ENCODE measurements around the gene CLCN7. TPM values are rescaled to one million over a fixed set of nuclear protein-coding genes. Genes with fewer than 3 reads are reported as not detected.

The CLCN7 gene
- total RNA-seq, 1 donor from 2014 or later: 99.1 TPM

- Mint-ChIP-seq H3K27me3 (ENCODE audit: unreplicated experiment) (peaks cover 8% of the 10 kb centered on the region), H3K9me3 (ENCODE audit: unreplicated experiment) (no peaks in the 10 kb centered on the region), H3K36me3 (ENCODE audit: low read depth, unreplicated experiment) (peaks cover 9% of the 10 kb centered on the region), H3K4me3 (ENCODE audit: unreplicated experiment) (no peak overlapping the region), H3K4me1 (ENCODE audit: unreplicated experiment) (no peaks in the 10 kb centered on the region), H3K27ac (ENCODE audit: unreplicated experiment) (no peak overlapping the region)
- no peak for TF ChIP-seq CTCF (IDR thresholded peaks at IDR 0.05; ENCODE audit: unreplicated experiment)
- no peak for DNase-seq (ENCODE audit: low spot score)
Observed at GRCh38 chr16:1448536-1449116, 26.2 kb downstream of the CLCN7 start.

DNA sequence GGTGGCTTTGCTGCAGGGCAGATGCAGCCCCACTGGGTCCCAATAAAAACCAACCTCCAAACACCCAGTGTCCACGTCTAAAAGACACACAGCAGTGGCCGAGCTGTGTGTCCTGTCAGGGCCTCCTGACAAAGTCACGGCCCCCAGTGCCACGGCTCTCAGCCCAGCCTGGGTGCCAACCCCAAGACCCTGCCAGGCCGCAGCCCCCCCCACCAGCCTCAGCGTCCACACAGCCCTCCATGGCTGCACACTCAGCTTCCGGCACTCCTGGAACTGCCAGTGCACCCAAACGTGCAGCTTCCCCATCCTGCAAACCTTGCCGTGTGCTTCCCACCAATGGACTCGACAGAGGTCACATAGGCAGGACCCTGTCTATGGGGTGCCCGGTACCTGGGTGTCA lies 26.9 kb downstream of the CLCN7 start:
- Mint-ChIP-seq H3K27ac (ENCODE audit: unreplicated experiment) (no peak overlapping the region), H3K27me3 (ENCODE audit: unreplicated experiment) (peaks cover 8% of the 10 kb centered on the region), H3K4me3 (ENCODE audit: unreplicated experiment) (no peak overlapping the region), H3K36me3 (ENCODE audit: low read depth, unreplicated experiment) (peaks cover 9% of the 10 kb centered on the region), H3K4me1 (ENCODE audit: unreplicated experiment) (no peaks in the 10 kb centered on the region), H3K9me3 (ENCODE audit: unreplicated experiment) (no peaks in the 10 kb centered on the region)
- DNase-seq (ENCODE audit: low spot score): no peak
- no peak for TF ChIP-seq CTCF (IDR thresholded peaks at IDR 0.05; ENCODE audit: unreplicated experiment)

- Mint-ChIP-seq H3K27me3 (ENCODE audit: unreplicated experiment) (peaks cover 8% of the 10 kb centered on the region), H3K27ac (ENCODE audit: unreplicated experiment) (no peak overlapping the region), H3K4me3 (ENCODE audit: unreplicated experiment) (no peak overlapping the region), H3K9me3 (ENCODE audit: unreplicated experiment) (no peaks in the 10 kb centered on the region), H3K4me1 (ENCODE audit: unreplicated experiment) (no peaks in the 10 kb centered on the region), H3K36me3 (ENCODE audit: low read depth, unreplicated experiment) (peaks cover 3% of the 10 kb centered on the region)
- no peak for TF ChIP-seq CTCF (IDR thresholded peaks at IDR 0.05; ENCODE audit: unreplicated experiment)
- DNase-seq (ENCODE audit: low spot score): no peak
Observed at GRCh38 chr16:1446296-1447080, 28.3 kb downstream of the CLCN7 start.

DNA sequence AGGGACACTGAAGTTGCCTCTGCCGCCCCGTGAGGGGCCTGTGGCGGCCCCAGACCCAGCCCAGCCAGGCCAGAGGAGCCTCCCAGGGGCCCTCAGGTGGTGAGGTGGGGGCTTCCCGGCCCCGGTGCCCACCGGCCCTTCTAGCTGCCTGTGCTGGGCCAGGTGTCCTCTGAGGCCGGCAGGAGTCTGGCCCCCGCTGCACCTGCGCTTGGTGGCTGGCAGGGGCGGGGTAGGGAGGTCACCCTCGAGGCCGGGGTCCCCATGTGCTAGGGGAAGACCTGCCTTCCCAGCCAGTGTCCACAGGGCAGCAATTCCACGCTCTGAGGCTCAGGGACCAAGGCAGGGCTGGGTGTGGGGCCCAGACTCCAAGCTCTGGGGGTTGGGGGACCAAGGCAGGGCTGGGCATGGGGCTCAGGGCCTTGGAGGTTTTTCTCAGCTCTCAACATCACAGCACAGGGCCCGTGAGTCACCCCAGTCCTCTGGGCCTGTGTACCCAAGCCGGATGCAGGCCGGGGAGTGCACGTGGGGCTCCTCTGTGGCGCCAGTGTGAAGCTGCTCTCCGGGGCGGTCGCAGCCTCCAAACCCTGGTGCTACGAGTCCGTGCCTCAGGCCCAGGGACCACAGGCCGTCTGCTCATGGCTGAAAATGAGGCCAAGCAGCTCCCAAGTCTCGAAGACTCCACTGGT lies 29.2 kb downstream of the CLCN7 start:
- no peak for TF ChIP-seq CTCF (IDR thresholded peaks at IDR 0.05; ENCODE audit: unreplicated experiment)
- Mint-ChIP-seq H3K9me3 (ENCODE audit: unreplicated experiment) (no peaks in the 10 kb centered on the region), H3K27ac (ENCODE audit: unreplicated experiment) (no peak overlapping the region), H3K36me3 (ENCODE audit: low read depth, unreplicated experiment) (no peaks in the 10 kb centered on the region), H3K4me1 (ENCODE audit: unreplicated experiment) (no peaks in the 10 kb centered on the region), H3K27me3 (ENCODE audit: unreplicated experiment) (peaks cover 8% of the 10 kb centered on the region), H3K4me3 (ENCODE audit: unreplicated experiment) (no peak overlapping the region)
- no peak for DNase-seq (ENCODE audit: low spot score)

Data from endothelial cell (in vitro differentiated cells).